Ishikawa (cell line): ENCODE data around the gene RABEP1.

ENCODE experiments used
- CEBPB ChIP-seq: IDR thresholded peaks from 2 replicates; pipeline ENCODE4 v1.6.1; 2012
- CREB1 ChIP-seq: IDR thresholded peaks from 2 replicates; pipeline ENCODE4 v1.6.1; 2012; ENCODE audit warnings: low read depth
- EGR1 ChIP-seq: IDR thresholded peaks from 2 replicates; pipeline ENCODE4 v1.6.1; 2012
- EP300 ChIP-seq: IDR thresholded peaks from 2 replicates; pipeline ENCODE4 v1.6.1; 2012; ENCODE audit warnings: borderline replicate concordance
- FOXM1 ChIP-seq: IDR thresholded peaks from 2 replicates; pipeline ENCODE4 v1.6.1; 2012; ENCODE audit warnings: low read depth, borderline replicate concordance
- NFIC ChIP-seq: IDR thresholded peaks from 2 replicates; pipeline ENCODE4 v1.6.1; 2012
- RAD21 ChIP-seq: IDR thresholded peaks from 2 replicates; pipeline ENCODE4 v1.6.1; 2012; ENCODE audit warnings: low read depth
- TAF1 ChIP-seq: IDR thresholded peaks from 2 replicates; pipeline ENCODE4 v1.6.1; 2012; ENCODE audit warnings: low read depth, mild to moderate bottlenecking
- TCF12 ChIP-seq: IDR thresholded peaks from 2 replicates; pipeline ENCODE4 v1.6.1; 2012; ENCODE audit warnings: low read depth
- TEAD4 ChIP-seq: IDR thresholded peaks from 2 replicates; pipeline ENCODE4 v1.6.1; 2012
- YY1 ChIP-seq: IDR thresholded peaks from 2 replicates; pipeline ENCODE4 v1.6.1; 2012; ENCODE audit warnings: low read depth
- TF ChIP-seq, protein P1 (sequence below): IDR thresholded peaks from 2 replicates; pipeline ENCODE4 v1.6.1; 2012
- TF ChIP-seq, protein P2 (sequence below): IDR thresholded peaks from 2 replicates; pipeline ENCODE4 v1.6.1; 2012
- TF ChIP-seq, protein P3 (sequence below): IDR thresholded peaks from 2 replicates; pipeline ENCODE4 v1.6.1; 2012; ENCODE audit warnings: low read depth, mild to moderate bottlenecking

DNA sequence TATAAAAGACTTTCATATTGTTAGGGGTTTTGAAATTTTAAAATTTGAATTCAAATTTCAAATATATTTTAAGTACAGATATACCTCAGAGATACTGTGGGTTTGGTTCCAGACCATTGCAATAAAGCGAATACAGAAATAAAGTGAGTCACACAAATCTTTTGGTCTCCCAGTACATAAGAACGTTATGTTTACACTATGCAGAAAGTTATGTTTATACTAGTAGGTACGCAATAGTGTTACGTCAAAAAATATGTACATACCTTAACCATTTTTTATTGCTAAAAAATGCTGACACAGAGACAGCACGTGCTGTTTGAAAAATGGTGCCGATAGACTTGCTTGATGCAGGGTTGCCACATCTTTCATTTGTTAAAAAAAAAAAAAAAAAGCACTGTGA, 117.7 kb downstream of the RABEP1 start:
- TF ChIP-seq FOXM1 = no peak
- TF ChIP-seq TEAD4 = no peak
- no peak for TF ChIP-seq EP300
- TF ChIP-seq, protein P1, sequence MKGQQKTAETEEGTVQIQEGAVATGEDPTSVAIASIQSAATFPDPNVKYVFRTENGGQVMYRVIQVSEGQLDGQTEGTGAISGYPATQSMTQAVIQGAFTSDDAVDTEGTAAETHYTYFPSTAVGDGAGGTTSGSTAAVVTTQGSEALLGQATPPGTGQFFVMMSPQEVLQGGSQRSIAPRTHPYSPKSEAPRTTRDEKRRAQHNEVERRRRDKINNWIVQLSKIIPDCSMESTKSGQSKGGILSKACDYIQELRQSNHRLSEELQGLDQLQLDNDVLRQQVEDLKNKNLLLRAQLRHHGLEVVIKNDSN = no peak
- TF ChIP-seq NFIC = no peak
- TF ChIP-seq CEBPB = no peak
- no peak for TF ChIP-seq EGR1
- TF ChIP-seq YY1 = no peak
- TF ChIP-seq, protein P2, sequence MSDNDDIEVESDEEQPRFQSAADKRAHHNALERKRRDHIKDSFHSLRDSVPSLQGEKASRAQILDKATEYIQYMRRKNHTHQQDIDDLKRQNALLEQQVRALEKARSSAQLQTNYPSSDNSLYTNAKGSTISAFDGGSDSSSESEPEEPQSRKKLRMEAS = no peak
- TF ChIP-seq, protein P3, sequence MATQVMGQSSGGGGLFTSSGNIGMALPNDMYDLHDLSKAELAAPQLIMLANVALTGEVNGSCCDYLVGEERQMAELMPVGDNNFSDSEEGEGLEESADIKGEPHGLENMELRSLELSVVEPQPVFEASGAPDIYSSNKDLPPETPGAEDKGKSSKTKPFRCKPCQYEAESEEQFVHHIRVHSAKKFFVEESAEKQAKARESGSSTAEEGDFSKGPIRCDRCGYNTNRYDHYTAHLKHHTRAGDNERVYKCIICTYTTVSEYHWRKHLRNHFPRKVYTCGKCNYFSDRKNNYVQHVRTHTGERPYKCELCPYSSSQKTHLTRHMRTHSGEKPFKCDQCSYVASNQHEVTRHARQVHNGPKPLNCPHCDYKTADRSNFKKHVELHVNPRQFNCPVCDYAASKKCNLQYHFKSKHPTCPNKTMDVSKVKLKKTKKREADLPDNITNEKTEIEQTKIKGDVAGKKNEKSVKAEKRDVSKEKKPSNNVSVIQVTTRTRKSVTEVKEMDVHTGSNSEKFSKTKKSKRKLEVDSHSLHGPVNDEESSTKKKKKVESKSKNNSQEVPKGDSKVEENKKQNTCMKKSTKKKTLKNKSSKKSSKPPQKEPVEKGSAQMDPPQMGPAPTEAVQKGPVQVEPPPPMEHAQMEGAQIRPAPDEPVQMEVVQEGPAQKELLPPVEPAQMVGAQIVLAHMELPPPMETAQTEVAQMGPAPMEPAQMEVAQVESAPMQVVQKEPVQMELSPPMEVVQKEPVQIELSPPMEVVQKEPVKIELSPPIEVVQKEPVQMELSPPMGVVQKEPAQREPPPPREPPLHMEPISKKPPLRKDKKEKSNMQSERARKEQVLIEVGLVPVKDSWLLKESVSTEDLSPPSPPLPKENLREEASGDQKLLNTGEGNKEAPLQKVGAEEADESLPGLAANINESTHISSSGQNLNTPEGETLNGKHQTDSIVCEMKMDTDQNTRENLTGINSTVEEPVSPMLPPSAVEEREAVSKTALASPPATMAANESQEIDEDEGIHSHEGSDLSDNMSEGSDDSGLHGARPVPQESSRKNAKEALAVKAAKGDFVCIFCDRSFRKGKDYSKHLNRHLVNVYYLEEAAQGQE = no peak
- TF ChIP-seq CREB1 = no peak
- TF ChIP-seq TAF1 = no peak
- no peak for TF ChIP-seq TCF12
- no peak for TF ChIP-seq RAD21
